Activated CD4-positive, alpha-beta T cell treated with anti-CD3 and anti-CD28 coated beads for 48 hours (primary cell): Measurements from ENCODE around the gene HDDC3.
A peak's percentile ranks its signal among the peaks of the same experiment; 100 is the strongest.

Experiments
- DNase-seq: peaks from one replicate; pipeline ENCODE4 v3.0.0-alpha.2; 2020

HDDC3 gene

GRCh38 chr15:90889736-90890456 is 42.5 kb downstream of the HDDC3 start:
- no peak for DNase-seq

- DNase-seq: no peak
Observed at GRCh38 chr15:90889313-90889730, 43.0 kb downstream of the HDDC3 start.

- no peak for DNase-seq
Observed at GRCh38 chr15:90887037-90887481, 45.3 kb downstream of the HDDC3 start.

- DNase-seq: no peak
Observed at GRCh38 chr15:90886291-90886614, 46.1 kb downstream of the HDDC3 start.

- DNase-seq: peak; percentile 88
Observed at GRCh38 chr15:90885432-90886290, 46.7 kb downstream of the HDDC3 start.

GRCh38 chr15:90884719-90885431 is 47.5 kb downstream of the HDDC3 start:
- DNase-seq: no peak

GRCh38 chr15:90883976-90884718 is 48.2 kb downstream of the HDDC3 start, which contains the start of gene FES:
FES (plus strand) TSS chr15:90884504; CDS start chr15:90885046, 542 bp downstream.
- DNase-seq: peak; percentile 20

- DNase-seq: no peak
Observed at GRCh38 chr15:90883526-90883975, 48.8 kb downstream of the HDDC3 start.

- peak; percentile 15 for DNase-seq
Observed at GRCh38 chr15:90882781-90883525, 49.4 kb downstream of the HDDC3 start.

- DNase-seq: peak; percentile 21
Observed at GRCh38 chr15:90881978-90882721, 50.2 kb downstream of the HDDC3 start.

GRCh38 chr15:90881181-90881977 is 51.0 kb downstream of the HDDC3 start:
- no peak for DNase-seq

GRCh38 chr15:90880381-90881145 is 51.8 kb downstream of the HDDC3 start:
- DNase-seq: no peak
